ENCODE measurements around the gene RHBDL1. TPM values are rescaled to one million over a fixed set of nuclear protein-coding genes. Genes with fewer than 3 reads are reported as not detected.
A peak's percentile ranks its signal among the peaks of the same experiment; 100 is the strongest.

RHBDL1 gene
- total and polyA plus RNA-seq, 9 of the 15 experiments (the other 6 are each of a cell fraction or from before 2014, with no cell fraction given), result 0.03 to 5.6 (median 1.3) TPM; not detected in 1

GRCh38 chr16:700684-701584, 25.5 kb downstream of the RHBDL1 start (continued):
- TF ChIP-seq PBX2 (CRISPR knock-in tag; IDR thresholded peaks at IDR 0.05; ENCODE audit: low read depth), result no peak
- no peak for TF ChIP-seq PBX2 (tag; conservative IDR thresholded peaks at IDR 0.05; ENCODE audit: low read depth)
- TF ChIP-seq NFE2 (IDR thresholded peaks at IDR 0.05; ENCODE audit: low read depth), result no peak
- no peak for TF ChIP-seq CHCHD3 (CRISPR knock-in tag; IDR thresholded peaks at IDR 0.05)
- TF ChIP-seq ZNF511 (CRISPR knock-in tag; IDR thresholded peaks at IDR 0.05), result peak; percentile 83
- no peak for TF ChIP-seq BRF1 (IDR thresholded peaks at IDR 0.05; ENCODE audit: borderline replicate concordance, extremely low read depth, insufficient read length)
- peak; percentile 80; the same call in 1 of the 2 replicates for TF ChIP-seq MIER1 (IDR thresholded peaks at IDR 0.05; ENCODE audit: low read depth)
- no peak for TF ChIP-seq NBN (IDR thresholded peaks at IDR 0.05; ENCODE audit: low read depth)
- no peak for TF ChIP-seq RBBP5 (IDR thresholded peaks at IDR 0.05; ENCODE audit: borderline replicate concordance, insufficient read depth, low read length, poor library complexity, severe bottlenecking)
- no peak for TF ChIP-seq GATA2 (CRISPR knock-in tag; IDR thresholded peaks at IDR 0.05)
- TF ChIP-seq RAD21 (CRISPR knock-in tag; conservative IDR thresholded peaks at IDR 0.05 in 1 of 2, IDR thresholded peaks at IDR 0.05 in 1 of 2), result no peak
- TF ChIP-seq ZNF77 (CRISPR knock-in tag; IDR thresholded peaks at IDR 0.05), result no peak
- TF ChIP-seq ATF6 (CRISPR knock-in tag; IDR thresholded peaks at IDR 0.05), result no peak
- TF ChIP-seq ZKSCAN1 (IDR thresholded peaks at IDR 0.05; ENCODE audit: low read depth, low read length), result no peak
- no peak for TF ChIP-seq YBX1 (IDR thresholded peaks at IDR 0.05)
- no peak for TF ChIP-seq ZNF3 (CRISPR knock-in tag; IDR thresholded peaks at IDR 0.05)
- no peak for TF ChIP-seq GABPB2 (CRISPR knock-in tag; conservative IDR thresholded peaks at IDR 0.05)
- TF ChIP-seq ZNF239 (CRISPR knock-in tag; IDR thresholded peaks at IDR 0.05), result no peak
- peak; percentile 46 for TF ChIP-seq SAP30 (IDR thresholded peaks at IDR 0.05; ENCODE audit: borderline replicate concordance, insufficient read depth, low read depth, low read length, poor library complexity, severe bottlenecking)
- TF ChIP-seq, protein P1, sequence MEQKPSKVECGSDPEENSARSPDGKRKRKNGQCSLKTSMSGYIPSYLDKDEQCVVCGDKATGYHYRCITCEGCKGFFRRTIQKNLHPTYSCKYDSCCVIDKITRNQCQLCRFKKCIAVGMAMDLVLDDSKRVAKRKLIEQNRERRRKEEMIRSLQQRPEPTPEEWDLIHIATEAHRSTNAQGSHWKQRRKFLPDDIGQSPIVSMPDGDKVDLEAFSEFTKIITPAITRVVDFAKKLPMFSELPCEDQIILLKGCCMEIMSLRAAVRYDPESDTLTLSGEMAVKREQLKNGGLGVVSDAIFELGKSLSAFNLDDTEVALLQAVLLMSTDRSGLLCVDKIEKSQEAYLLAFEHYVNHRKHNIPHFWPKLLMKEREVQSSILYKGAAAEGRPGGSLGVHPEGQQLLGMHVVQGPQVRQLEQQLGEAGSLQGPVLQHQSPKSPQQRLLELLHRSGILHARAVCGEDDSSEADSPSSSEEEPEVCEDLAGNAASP (IDR thresholded peaks at IDR 0.05), result no peak

All from K562 (cell line).